ENCODE data around the gene LMNA.

LMNA gene

GRCh38 chr1:156104065-156104810 is 10.3 kb upstream of the LMNA start:
- Histone ChIP-seq H3K4me1 (ENCODE audit: insufficient read depth, low read length, poor library complexity, severe bottlenecking) (peaks cover 9% of the 10 kb centered on the region), H3K4me2 (ENCODE audit: low read depth, low read length, poor library complexity, severe bottlenecking) (no peak overlapping the region), H3K9ac (ENCODE audit: low read depth, low read length, poor library complexity, severe bottlenecking) (no peak overlapping the region), H2AFZ (ENCODE audit: low read length) (no peak overlapping the region), H4K20me1 (ENCODE audit: insufficient read depth, low read length, poor library complexity, severe bottlenecking) (no peaks in the 10 kb centered on the region), H3F3A (ENCODE audit: low read depth) (no peaks in the 10 kb centered on the region), H3K4me3 (ENCODE audit: low read length, poor library complexity, severe bottlenecking) (no peak overlapping the region), H3K79me2 (ENCODE audit: insufficient read depth, low read length) (no peaks in the 10 kb centered on the region), H3K9me3 (ENCODE audit: insufficient read depth, low read depth, low read length) (no peaks in the 10 kb centered on the region), H3K9me2 (replicated peaks; ENCODE audit: low read depth, low read length) (no peaks in the 10 kb centered on the region), H3K36me3 (ENCODE audit: insufficient read depth, low read length) (no peaks in the 10 kb centered on the region), H3K27me3 (ENCODE audit: insufficient read depth, low read length, poor library complexity, severe bottlenecking) (no peaks in the 10 kb centered on the region)
- no peak for TF ChIP-seq EZH2phosphoT487 (IDR thresholded peaks at IDR 0.05; ENCODE audit: borderline replicate concordance)
- TF ChIP-seq, protein P1, sequence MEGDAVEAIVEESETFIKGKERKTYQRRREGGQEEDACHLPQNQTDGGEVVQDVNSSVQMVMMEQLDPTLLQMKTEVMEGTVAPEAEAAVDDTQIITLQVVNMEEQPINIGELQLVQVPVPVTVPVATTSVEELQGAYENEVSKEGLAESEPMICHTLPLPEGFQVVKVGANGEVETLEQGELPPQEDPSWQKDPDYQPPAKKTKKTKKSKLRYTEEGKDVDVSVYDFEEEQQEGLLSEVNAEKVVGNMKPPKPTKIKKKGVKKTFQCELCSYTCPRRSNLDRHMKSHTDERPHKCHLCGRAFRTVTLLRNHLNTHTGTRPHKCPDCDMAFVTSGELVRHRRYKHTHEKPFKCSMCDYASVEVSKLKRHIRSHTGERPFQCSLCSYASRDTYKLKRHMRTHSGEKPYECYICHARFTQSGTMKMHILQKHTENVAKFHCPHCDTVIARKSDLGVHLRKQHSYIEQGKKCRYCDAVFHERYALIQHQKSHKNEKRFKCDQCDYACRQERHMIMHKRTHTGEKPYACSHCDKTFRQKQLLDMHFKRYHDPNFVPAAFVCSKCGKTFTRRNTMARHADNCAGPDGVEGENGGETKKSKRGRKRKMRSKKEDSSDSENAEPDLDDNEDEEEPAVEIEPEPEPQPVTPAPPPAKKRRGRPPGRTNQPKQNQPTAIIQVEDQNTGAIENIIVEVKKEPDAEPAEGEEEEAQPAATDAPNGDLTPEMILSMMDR (conservative IDR thresholded peaks at IDR 0.05; ENCODE audit: low read length), result no peak

- H3K9me3 ChIP-seq (ENCODE audit: insufficient read depth, low read depth, low read length), result no peaks in the 10 kb centered on the region
- H3K4me1 ChIP-seq (ENCODE audit: insufficient read depth, low read length, poor library complexity, severe bottlenecking), result peaks cover 9% of the 10 kb centered on the region
- H3K4me2 ChIP-seq (ENCODE audit: low read depth, low read length, poor library complexity, severe bottlenecking), result no peak overlapping the region
- no peaks in the 10 kb centered on the region for H3K9me2 ChIP-seq (replicated peaks; ENCODE audit: low read depth, low read length)
- no peak overlapping the region for H3K9ac ChIP-seq (ENCODE audit: low read depth, low read length, poor library complexity, severe bottlenecking)
- no peaks in the 10 kb centered on the region for H3K27me3 ChIP-seq (ENCODE audit: insufficient read depth, low read length, poor library complexity, severe bottlenecking)
- H3K4me3 ChIP-seq (ENCODE audit: low read length, poor library complexity, severe bottlenecking), result no peak overlapping the region
- TF ChIP-seq, protein P1 (conservative IDR thresholded peaks at IDR 0.05; ENCODE audit: low read length), result no peak
- TF ChIP-seq EZH2phosphoT487 (IDR thresholded peaks at IDR 0.05; ENCODE audit: borderline replicate concordance), result no peak
- H2AFZ ChIP-seq (ENCODE audit: low read length), result no peak overlapping the region
- H3K36me3 ChIP-seq (ENCODE audit: insufficient read depth, low read length), result no peaks in the 10 kb centered on the region
- no peaks in the 10 kb centered on the region for H3K79me2 ChIP-seq (ENCODE audit: insufficient read depth, low read length)
- no peaks in the 10 kb centered on the region for H4K20me1 ChIP-seq (ENCODE audit: insufficient read depth, low read length, poor library complexity, severe bottlenecking)
- H3F3A ChIP-seq (ENCODE audit: low read depth), result no peaks in the 10 kb centered on the region
These were observed 9.4 kb upstream of the LMNA start for GRCh38 chr1:156104861-156105832.

GRCh38 chr1:156106624-156107488 is 7.7 kb upstream of the LMNA start:
- peaks cover 9% of the 10 kb centered on the region for H3K4me1 ChIP-seq (ENCODE audit: insufficient read depth, low read length, poor library complexity, severe bottlenecking)
- H3K27me3 ChIP-seq (ENCODE audit: insufficient read depth, low read length, poor library complexity, severe bottlenecking), result no peaks in the 10 kb centered on the region
- no peaks in the 10 kb centered on the region for H3K9me3 ChIP-seq (ENCODE audit: insufficient read depth, low read depth, low read length)
- TF ChIP-seq EZH2phosphoT487 (IDR thresholded peaks at IDR 0.05; ENCODE audit: borderline replicate concordance), result no peak
- TF ChIP-seq, protein P1 (conservative IDR thresholded peaks at IDR 0.05; ENCODE audit: low read length), result no peak
- no peaks in the 10 kb centered on the region for H3K9me2 ChIP-seq (replicated peaks; ENCODE audit: low read depth, low read length)
- H2AFZ ChIP-seq (ENCODE audit: low read length), result no peak overlapping the region
- H3K9ac ChIP-seq (ENCODE audit: low read depth, low read length, poor library complexity, severe bottlenecking), result no peak overlapping the region
- no peaks in the 10 kb centered on the region for H4K20me1 ChIP-seq (ENCODE audit: insufficient read depth, low read length, poor library complexity, severe bottlenecking)
- H3K36me3 ChIP-seq (ENCODE audit: insufficient read depth, low read length), result no peaks in the 10 kb centered on the region
- H3K4me2 ChIP-seq (ENCODE audit: low read depth, low read length, poor library complexity, severe bottlenecking), result no peak overlapping the region
- H3K4me3 ChIP-seq (ENCODE audit: low read length, poor library complexity, severe bottlenecking), result no peak overlapping the region
- H3K79me2 ChIP-seq (ENCODE audit: insufficient read depth, low read length), result no peaks in the 10 kb centered on the region
- H3F3A ChIP-seq (ENCODE audit: low read depth), result no peaks in the 10 kb centered on the region

Data from Loucy (cell line).